Panc1 (cell line): ENCODE results near the gene HRCT1. TPM values are rescaled to one million over a fixed set of nuclear protein-coding genes. Genes with fewer than 3 reads are reported as not detected.

Experiments used
- ATAC-seq: fragments of 200-7000 bp; cut with Tn5 transposase; 2 replicates; pipeline ENCODE4 v1.9.1; 2020; ENCODE audit warnings: mild to moderate bottlenecking, moderate library complexity
- BruUV-seq: library from RNA; stranded (reverse); fragments of 400-500 nt; replicated peaks from 2 replicates; lab custom pipeline; 2021; lab: Mats Ljungman, UMichigan
- CTCF ChIA-PET: fragments of 300-600 bp; sonication (Branson Sonifier 250); formaldehyde crosslinking; loops from one replicate; lab custom pipeline; 2022; ENCODE audit warnings: antibody characterized with exemption; lab: Charles Lee
- POLR2A ChIA-PET: fragments of 300-600 bp; sonication (Branson Sonifier 250); formaldehyde crosslinking; loops from one replicate; lab custom pipeline; 2022; ENCODE audit warnings: antibody characterized with exemption; lab: Charles Lee
- DNase-seq: peaks from one replicate; pipeline ENCODE4 v3.0.0-alpha.2; 2010; ENCODE audit warnings: low read depth, low spot score
- H3K27ac ChIP-seq: 2 replicates; pipeline ENCODE4 v1.5.1; 2011; ENCODE audit warnings: mild to moderate bottlenecking, low read length, inconsistent platforms
- H3K27me3 ChIP-seq: fragments of 200-500 bp; sonication (Bioruptor generic); 2 replicates; pipeline ENCODE4 v1.6.0; 2014; ENCODE audit warnings: low read length, inconsistent platforms; ENCODE audit not compliant: control insufficient read depth, insufficient read depth
- H3K36me3 ChIP-seq: fragments of 200-500 bp; sonication (Bioruptor generic); 2 replicates; pipeline ENCODE4 v1.5.1; 2014; ENCODE audit warnings: inconsistent platforms, mild to moderate bottlenecking, low read length, moderate library complexity; ENCODE audit not compliant: control insufficient read depth, insufficient read depth
- H3K4me1 ChIP-seq: 2 replicates; pipeline ENCODE4 v1.5.1; 2011; ENCODE audit warnings: inconsistent platforms, mild to moderate bottlenecking, low read length, moderate library complexity; ENCODE audit not compliant: control insufficient read depth, insufficient read depth
- H3K4me3 ChIP-seq, 2 experiments: 2 replicates each; pipeline ENCODE4 v1.5.1; 2011 to 2012; ENCODE audit warnings: low read depth in 2 of 2, low read length in 2 of 2, mild to moderate bottlenecking in 2 of 2, inconsistent platforms in 1 of 2, moderate library complexity in 1 of 2
- H3K9me3 ChIP-seq: fragments of 200-500 bp; sonication (Bioruptor generic); 2 replicates; pipeline ENCODE4 v1.5.1; 2014; ENCODE audit warnings: low read depth, mild to moderate bottlenecking, inconsistent platforms, low read length, moderate library complexity; ENCODE audit not compliant: control insufficient read depth, insufficient read depth
- CTCF ChIP-seq: fragments of 450-650 bp; IDR thresholded peaks from 2 replicates; pipeline ENCODE4 v1.5.1; 2017; ENCODE audit warnings: mild to moderate bottlenecking
- POLR2AphosphoS5 ChIP-seq: IDR thresholded peaks from 2 replicates; pipeline ENCODE4 v1.6.1; 2012; ENCODE audit warnings: mild to moderate bottlenecking, low read depth, low read length, moderate library complexity
- REST ChIP-seq, 2 experiments: IDR thresholded peaks; 2 replicates each; pipeline ENCODE4 v1.6.1; 2011 to 2012; ENCODE audit warnings: low read depth in 2 of 2, control low read depth in 1 of 2, low read length in 1 of 2, mild to moderate bottlenecking in 1 of 2, moderate library complexity in 1 of 2; ENCODE audit not compliant: insufficient read depth in 1 of 2
- SIN3A ChIP-seq: IDR thresholded peaks from 2 replicates; pipeline ENCODE4 v1.6.1; 2012; ENCODE audit warnings: low read depth, mild to moderate bottlenecking, low read length, moderate library complexity, borderline replicate concordance; ENCODE audit not compliant: insufficient read depth
- TCF7L2 ChIP-seq: IDR thresholded peaks from 2 replicates; pipeline ENCODE4 v1.6.1; 2011; ENCODE audit warnings: mild to moderate bottlenecking, low read depth, low read length, inconsistent platforms
- in situ Hi-C: cut with HindIII; loops from 2 replicates; pipeline ENCODE4 v1.10.0; 2016; ENCODE audit warnings: low sequenced_read_pairs, low pct_unique_long_range_greater_than_20kb
- intact Hi-C: fragments of 100-400 bp; cut with micrococcal nuclease; formaldehyde crosslinking; loops from one replicate; pipeline ENCODE4 v1.10.0; 2022; ENCODE audit not compliant: unreplicated experiment
- total RNA-seq: library from RNA; stranded (reverse); gene quantifications from one replicate; pipeline ENCODE4 v1.2.1, GENCODE V29; 2021; ENCODE audit not compliant: unreplicated experiment

The HRCT1 gene
- total RNA-seq, 1 experiment from 2014 or later = not detected

- in situ Hi-C loops = no loop called here
- H3K4me1 ChIP-seq = no peaks in the 10 kb centered on the region
- ChIA-PET CTCF (interaction anchor here (0.6 kb wide), 1 partner anchor 46 kb away, joined by 3 read pairs; no protein-coding TSS in a partner anchor), POLR2A (no interaction called here)
- no peaks in the 10 kb centered on the region for H3K27me3 ChIP-seq
- H3K36me3 ChIP-seq = no peaks in the 10 kb centered on the region
- H3K27ac ChIP-seq = no peak overlapping the region
- ATAC-seq (no peak), DNase-seq (no peak)
- no peak overlapping the region for H3K4me3 ChIP-seq
- TF ChIP-seq REST (IDR thresholded peaks at IDR 0.05; ENCODE audit: insufficient read depth in 1 of 2, low read depth in 2 of 2, low read length in 1 of 2) = no peak
- TF ChIP-seq CTCF = no peak
- TF ChIP-seq TCF7L2 = no peak
- no peak for TF ChIP-seq POLR2AphosphoS5
- no peak for TF ChIP-seq SIN3A
- intact Hi-C loops = no loop called here
- no TSS peak for BruUV-seq
- no peaks in the 10 kb centered on the region for H3K9me3 ChIP-seq
These were observed 29.3 kb downstream of the HRCT1 start for GRCh38 chr9:35935261-35935660.

GRCh38 chr9:35935755-35936509 lies 29.9 kb downstream of the HRCT1 start:
- no TSS peak for BruUV-seq
- CTCF ChIA-PET = interaction anchor here (0.6 to 0.7 kb wide), 3 partner anchors 12 to 58 kb away, joined by 3 to 5 read pairs (median 4); no protein-coding TSS in a partner anchor
- DNase-seq (no peak), ATAC-seq (no peak)
- no peak overlapping the region for H3K4me3 ChIP-seq
- H3K36me3 ChIP-seq = no peaks in the 10 kb centered on the region
- no peaks in the 10 kb centered on the region for H3K27me3 ChIP-seq
- TF ChIP-seq TCF7L2 (no peak), CTCF (no peak), REST (IDR thresholded peaks at IDR 0.05; ENCODE audit: insufficient read depth in 1 of 2, low read depth in 2 of 2, low read length in 1 of 2) (no peak), POLR2AphosphoS5 (no peak), SIN3A (no peak)
- no peak overlapping the region for H3K27ac ChIP-seq
- H3K4me1 ChIP-seq = no peaks in the 10 kb centered on the region
- POLR2A ChIA-PET = interaction anchor here (0.6 kb wide), 1 partner anchor 47 kb away, joined by 3 read pairs; no protein-coding TSS in a partner anchor
- H3K9me3 ChIP-seq = no peaks in the 10 kb centered on the region
- intact Hi-C loops = no loop called here
- in situ Hi-C loops = no loop called here
